H1 (cell line): ENCODE measurements around the gene SLC6A19. TPM values are rescaled to one million over a fixed set of nuclear protein-coding genes. Genes with fewer than 3 reads are reported as not detected.

Experiments
- CTCF ChIA-PET: fragments of 300-600 bp; sonication (Branson Sonifier 250); formaldehyde crosslinking; loops from one replicate; lab custom pipeline; 2021; ENCODE audit not compliant: partially characterized antibody; lab: Charles Lee
- POLR2A ChIA-PET: fragments of 300-600 bp; sonication (Branson Sonifier 250); formaldehyde crosslinking; loops from one replicate; lab custom pipeline; 2021; ENCODE audit warnings: inconsistent platforms; ENCODE audit not compliant: partially characterized antibody; lab: Charles Lee
- DNase-seq, 2 experiments: peaks; one replicate each; pipeline versions ENCODE4 v3.0.0 to v3.0.0-alpha.2; 2010 to 2022; ENCODE audit warnings: low spot score in 2 of 2, low read depth in 1 of 2, mixed read lengths in 1 of 2
- FAIRE-seq: peaks from 2 replicates; lab custom pipeline; 2011; peaks lifted over from hg19 to GRCh38; lab: Jason Lieb, UNC
- H2AFZ ChIP-seq: 2 replicates; pipeline ENCODE4 v1.8.1; 2012; ENCODE audit warnings: low read length, inconsistent platforms
- H2AK5ac ChIP-seq: 2 replicates; pipeline ENCODE4 v1.6.1; 2013; ENCODE audit warnings: low read depth, low read length
- H2BK120ac ChIP-seq: replicated peaks from 2 replicates; pipeline ENCODE3; 2013; ENCODE audit warnings: low read depth, low read length, inconsistent platforms
- H2BK12ac ChIP-seq: 2 replicates; pipeline ENCODE4 v1.6.1; 2013; ENCODE audit warnings: low read depth, low read length
- H2BK15ac ChIP-seq: 2 replicates; pipeline ENCODE4 v1.6.1; 2013; ENCODE audit warnings: low read length
- H2BK20ac ChIP-seq: 2 replicates; pipeline ENCODE4 v1.6.1; 2013; ENCODE audit warnings: low read length
- H2BK5ac ChIP-seq: 2 replicates; pipeline ENCODE4 v1.6.1; 2013; ENCODE audit warnings: low read depth, low read length
- H3K14ac ChIP-seq: 2 replicates; pipeline ENCODE4 v1.6.1; 2013; ENCODE audit warnings: inconsistent platforms; ENCODE audit not compliant: insufficient read length
- H3K18ac ChIP-seq: 2 replicates; pipeline ENCODE4 v1.6.1; 2013; ENCODE audit warnings: low read length; ENCODE audit errors: extremely low read depth
- H3K23ac ChIP-seq: 2 replicates; pipeline ENCODE4 v1.6.1; 2013; ENCODE audit warnings: inconsistent platforms; ENCODE audit not compliant: insufficient read length
- H3K23me2 ChIP-seq: 2 replicates; pipeline ENCODE4 v1.6.1; 2013; ENCODE audit warnings: low read depth, low read length
- H3K27ac ChIP-seq: 2 replicates; pipeline ENCODE4 v1.6.1; 2011; ENCODE audit warnings: low read depth, low read length, inconsistent platforms
- H3K27me3 ChIP-seq, 4 experiments: replicated peaks in 1 of 4; 1 replicate in 1 of 4; 2 replicates in 3 of 4; pipeline versions ENCODE4 v1.6.1 to v1.8.1; 2011 to 2013; ENCODE audit warnings: low read length in 3 of 4, mild to moderate bottlenecking in 3 of 4, inconsistent platforms in 2 of 4, mixed read lengths in 2 of 4, moderate library complexity in 1 of 4; ENCODE audit not compliant: control insufficient read depth in 3 of 4, insufficient read depth in 3 of 4; ENCODE audit errors: extremely low read depth in 1 of 4
- H3K36me3 ChIP-seq, 4 experiments: 2 replicates each; pipeline versions ENCODE4 v1.6.1 to v1.8.1; 2011 to 2013; ENCODE audit warnings: mild to moderate bottlenecking in 4 of 4, low read length in 3 of 4, moderate library complexity in 2 of 4, control low read depth in 1 of 4, inconsistent platforms in 1 of 4; ENCODE audit not compliant: insufficient read depth in 4 of 4, control insufficient read depth in 2 of 4
- H3K4ac ChIP-seq: replicated peaks from 2 replicates; pipeline ENCODE3; 2013; ENCODE audit warnings: low read length, low read depth, mixed read lengths, inconsistent platforms; ENCODE audit not compliant: insufficient read length
- H3K4me1 ChIP-seq, 4 experiments: replicated peaks in 1 of 4; 1 replicate in 1 of 4; 2 replicates in 3 of 4; pipeline versions ENCODE4 v1.6.1 to v1.8.1; 2011 to 2013; ENCODE audit warnings: low read length in 3 of 4, inconsistent platforms in 2 of 4, mixed read lengths in 1 of 4; ENCODE audit not compliant: insufficient read depth in 4 of 4, control insufficient read depth in 3 of 4
- H3K4me2 ChIP-seq, 2 experiments: 2 replicates each; pipeline versions ENCODE4 v1.6.1 to v1.8.1; 2011 to 2013; ENCODE audit warnings: low read depth in 2 of 2, low read length in 2 of 2, control low read depth in 1 of 2, inconsistent platforms in 1 of 2, mild to moderate bottlenecking in 1 of 2; ENCODE audit not compliant: insufficient read depth in 1 of 2
- H3K4me3 ChIP-seq, 4 experiments: fragments of 200-600, 300-600 bp in 1 of 4; sonication (generic), shearing (Covaris generic), sonication (Bioruptor Twin) in 1 of 4; 2 replicates each; pipeline versions ENCODE4 v1.5.1 to v1.8.1; 2011 to 2016; ENCODE audit warnings: low read length in 4 of 4, low read depth in 3 of 4, control low read depth in 2 of 4, inconsistent platforms in 2 of 4, mild to moderate bottlenecking in 2 of 4, mixed read lengths in 1 of 4, moderate library complexity in 1 of 4; ENCODE audit not compliant: insufficient read depth in 2 of 4; ENCODE audit errors: extremely low read depth in 1 of 4
- H3K56ac ChIP-seq: replicated peaks from 2 replicates; pipeline ENCODE3; 2013; ENCODE audit warnings: low read depth, mild to moderate bottlenecking, mixed read lengths, low read length, inconsistent platforms; ENCODE audit not compliant: insufficient read length
- H3K79me1 ChIP-seq: 2 replicates; pipeline ENCODE4 v1.6.1; 2013; ENCODE audit warnings: low read depth, low read length, control low read depth
- H3K79me2 ChIP-seq, 2 experiments: 2 replicates each; pipeline versions ENCODE4 v1.6.1 to v1.8.1; 2012 to 2013; ENCODE audit warnings: low read length in 2 of 2, mild to moderate bottlenecking in 2 of 2, inconsistent platforms in 1 of 2; ENCODE audit not compliant: insufficient read depth in 2 of 2, control insufficient read depth in 1 of 2
- H3K9ac ChIP-seq, 4 experiments: replicated peaks in 1 of 4; 1 replicate in 1 of 4; 2 replicates in 3 of 4; pipeline versions ENCODE4 v1.6.1 to v1.8.1; 2011 to 2013; ENCODE audit warnings: low read depth in 3 of 4, low read length in 3 of 4, control low read depth in 2 of 4, mild to moderate bottlenecking in 2 of 4, moderate library complexity in 2 of 4, inconsistent platforms in 1 of 4; ENCODE audit errors: extremely low read depth in 1 of 4
- H3K9me3 ChIP-seq, 2 experiments: 2 replicates each; pipeline versions ENCODE4 v1.6.1 to v1.8.1; 2012 to 2013; ENCODE audit warnings: mild to moderate bottlenecking in 2 of 2, moderate library complexity in 2 of 2, control low read depth in 1 of 2, inconsistent platforms in 1 of 2, low read depth in 1 of 2, low read length in 1 of 2, mixed read lengths in 1 of 2; ENCODE audit not compliant: insufficient read depth in 2 of 2
- H4K20me1 ChIP-seq, 2 experiments: replicated peaks in 1 of 2; 2 replicates each; pipeline versions ENCODE3 to v1.8.1; 2011 to 2013; ENCODE audit warnings: inconsistent platforms in 2 of 2, low read length in 2 of 2, mild to moderate bottlenecking in 1 of 2; ENCODE audit not compliant: insufficient read depth in 2 of 2, control insufficient read depth in 1 of 2
- H4K5ac ChIP-seq: 2 replicates; pipeline ENCODE4 v1.6.1; 2013; ENCODE audit warnings: low read length, low read depth, mixed read lengths, inconsistent platforms; ENCODE audit not compliant: insufficient read length
- H4K8ac ChIP-seq: 2 replicates; pipeline ENCODE4 v1.8.0; 2013; ENCODE audit warnings: mild to moderate bottlenecking, moderate library complexity, low read length, inconsistent platforms; ENCODE audit not compliant: insufficient read depth; ENCODE audit errors: extremely low read depth
- H4K91ac ChIP-seq: replicated peaks from 2 replicates; pipeline ENCODE3; 2013; ENCODE audit warnings: low read length, mixed read lengths, inconsistent platforms; ENCODE audit not compliant: insufficient read length
- E2F6 ChIP-seq: IDR thresholded peaks from 2 replicates; pipeline ENCODE4 v1.6.1; 2012; ENCODE audit warnings: inconsistent platforms
- EP300 ChIP-seq, 2 experiments: IDR thresholded peaks; 1 replicate in 1 of 2; 2 replicates in 1 of 2; pipeline ENCODE4 v1.6.1; 2011 to 2012; ENCODE audit warnings: low read depth in 2 of 2, low read length in 2 of 2, mild to moderate bottlenecking in 2 of 2, borderline replicate concordance in 1 of 2, inconsistent platforms in 1 of 2, moderate library complexity in 1 of 2
- MAX ChIP-seq: IDR thresholded peaks from 2 replicates; pipeline ENCODE4 v1.6.1; 2012; ENCODE audit warnings: inconsistent platforms
- SIRT6 ChIP-seq: IDR thresholded peaks from one replicate; pipeline ENCODE4 v1.7.1; 2012; ENCODE audit warnings: low read length, inconsistent platforms
- TCF12 ChIP-seq: IDR thresholded peaks from 2 replicates; pipeline ENCODE4 v1.6.1; 2011; ENCODE audit warnings: low read depth, mild to moderate bottlenecking, low read length
- WGBS, 2 experiments: shearing (Covaris generic) in 1 of 2; methylation state at CpG; one replicate each; pipeline versions ENCODE4 v1.1.6 to v1.1.7; 2013 to 2015; ENCODE audit warnings: low lambda C conversion rate in 2 of 2, mixed read lengths in 2 of 2, inconsistent platforms in 1 of 2, low coverage in 1 of 2, missing lambda C conversion rate in 1 of 2; ENCODE audit not compliant: insufficient replicate concordance in 2 of 2, insufficient coverage in 1 of 2, insufficient read length in 1 of 2; ENCODE audit errors: extremely low coverage in 1 of 2, missing lambda C conversion rate in 1 of 2; 5-methylcytosine and 5-hydroxymethylcytosine counted together
- polyA plus RNA-seq, 7 experiments: library from polyadenylated mRNA; depleted of rRNA in 3 of 7; stranded (reverse) in 5 of 7; unstranded in 2 of 7; fragments of >200 nt in 5 of 7; fragments of 200-250 nt in 2 of 7; gene quantifications; 1 replicate in 5 of 7; 2 replicates in 1 of 7; 4 replicates in 1 of 7; pipeline versions ENCODE4 v1.2.1 to v1.2.3, GENCODE V29; 2011 to 2013; ENCODE audit warnings: missing spikeins in 2 of 7, mixed read lengths in 2 of 7
- total RNA-seq: library from RNA; stranded (reverse); fragmentation: NEBNext Ultra II Directional; extraction: Animal tissue kit (Norgen Biotek cat#: 25700); gene quantifications from 2 replicates; pipeline ENCODE4 v1.2.1, GENCODE V29; 2021

SLC6A19 gene
- total and polyA plus RNA-seq, 2 of the 8 experiments (the other 6 are each of a cell fraction or from before 2014, with no cell fraction given) = 0.02 TPM; not detected in 1

- H2BK15ac ChIP-seq = no peak overlapping the region
- H2BK12ac ChIP-seq = no peak overlapping the region
- H3K56ac ChIP-seq = no peak overlapping the region
- no peak overlapping the region for H3K18ac ChIP-seq
- no peak overlapping the region for H3K4me2 ChIP-seq
- no peak overlapping the region for H2AK5ac ChIP-seq
- H4K20me1 ChIP-seq = peaks cover 0 to 11% of the 10 kb centered on the region in 2 experiments
- H3K9ac ChIP-seq = no peak overlapping the region
- no peak for TF ChIP-seq SIRT6
- TF ChIP-seq E2F6 = no peak
- no peak for TF ChIP-seq EP300 (IDR thresholded peaks at IDR 0.05; ENCODE audit: borderline replicate concordance in 1 of 2, low read depth in 2 of 2, low read length in 2 of 2)
- TF ChIP-seq MAX = no peak
- no peak for TF ChIP-seq TCF12
- no peak overlapping the region for H2BK120ac ChIP-seq
- no peak overlapping the region for H3K14ac ChIP-seq
- H3K27me3 ChIP-seq = no peaks in the 10 kb centered on the region
- no peak overlapping the region for H3K4ac ChIP-seq
- no peak overlapping the region for H4K5ac ChIP-seq
- H3K79me1 ChIP-seq = peaks cover 4% of the 10 kb centered on the region; the same call in 1 of the 2 replicates
- ChIA-PET CTCF (no interaction called here), POLR2A (no interaction called here)
- H3K79me2 ChIP-seq = peaks cover 3 to 12% of the 10 kb centered on the region in 2 experiments; a peak in 2 of 4 replicates
- H2AFZ ChIP-seq = no peak overlapping the region
- no peak overlapping the region for H4K91ac ChIP-seq
- WGBS, 2 experiments = 87% methylated on average over 16 of the region's 16 CpGs; no CpG with 5 or more reads in 1 of the 2 experiments
- FAIRE-seq (no peak), DNase-seq (no peak)
- H2BK20ac ChIP-seq = no peak overlapping the region
- H4K8ac ChIP-seq = no peak overlapping the region
- H3K27ac ChIP-seq = no peak overlapping the region
- H2BK5ac ChIP-seq = no peak overlapping the region
- H3K4me3 ChIP-seq = no peak overlapping the region
- peaks cover 0 to 18% (median 6%) of the 10 kb centered on the region in 4 experiments; a peak in 4 of 8 replicates for H3K36me3 ChIP-seq
- H3K23ac ChIP-seq = no peak overlapping the region
- no peaks in the 10 kb centered on the region; a peak in 1 of 4 replicates for H3K9me3 ChIP-seq
- peaks cover 3% of the 10 kb centered on the region; the same call in 1 of the 2 replicates for H3K23me2 ChIP-seq
- H3K4me1 ChIP-seq = no peaks in the 10 kb centered on the region
Measured at GRCh38 chr5:1274471-1274870, 73.1 kb downstream of the SLC6A19 start.
